ENCODE measurements around the gene MRRF.

MRRF gene

DNA sequence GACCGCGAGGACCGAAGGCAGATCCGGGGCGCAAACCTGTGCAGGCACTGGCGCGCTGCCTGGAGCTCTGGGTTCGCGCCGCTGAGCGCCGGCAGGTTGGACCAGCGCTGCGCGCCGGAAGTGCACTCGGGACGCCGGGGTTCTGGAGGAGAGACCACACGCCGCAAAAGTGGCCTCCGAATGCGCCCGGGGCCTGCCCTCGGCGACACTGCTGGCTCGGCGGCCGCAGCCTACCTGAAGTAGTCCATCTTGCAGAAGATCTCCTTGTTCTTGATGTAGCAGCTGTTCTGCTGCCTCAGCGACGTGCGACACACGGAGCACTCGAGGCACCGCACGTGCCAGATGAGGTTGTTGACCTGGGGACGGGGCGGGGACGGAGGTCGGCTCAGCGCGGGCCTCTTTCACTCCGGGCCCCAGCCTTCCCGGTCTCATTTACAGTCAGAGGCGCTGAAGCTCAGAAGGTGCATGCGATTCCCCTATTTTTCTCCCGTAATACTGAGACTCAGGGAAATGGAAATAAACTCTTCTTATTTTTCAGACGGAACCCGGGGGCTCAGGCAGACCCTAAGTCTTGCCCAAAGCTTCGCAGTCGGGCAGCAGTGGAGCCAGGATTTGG lies 38.4 kb upstream of the MRRF start:
- TF ChIP-seq, protein P1, sequence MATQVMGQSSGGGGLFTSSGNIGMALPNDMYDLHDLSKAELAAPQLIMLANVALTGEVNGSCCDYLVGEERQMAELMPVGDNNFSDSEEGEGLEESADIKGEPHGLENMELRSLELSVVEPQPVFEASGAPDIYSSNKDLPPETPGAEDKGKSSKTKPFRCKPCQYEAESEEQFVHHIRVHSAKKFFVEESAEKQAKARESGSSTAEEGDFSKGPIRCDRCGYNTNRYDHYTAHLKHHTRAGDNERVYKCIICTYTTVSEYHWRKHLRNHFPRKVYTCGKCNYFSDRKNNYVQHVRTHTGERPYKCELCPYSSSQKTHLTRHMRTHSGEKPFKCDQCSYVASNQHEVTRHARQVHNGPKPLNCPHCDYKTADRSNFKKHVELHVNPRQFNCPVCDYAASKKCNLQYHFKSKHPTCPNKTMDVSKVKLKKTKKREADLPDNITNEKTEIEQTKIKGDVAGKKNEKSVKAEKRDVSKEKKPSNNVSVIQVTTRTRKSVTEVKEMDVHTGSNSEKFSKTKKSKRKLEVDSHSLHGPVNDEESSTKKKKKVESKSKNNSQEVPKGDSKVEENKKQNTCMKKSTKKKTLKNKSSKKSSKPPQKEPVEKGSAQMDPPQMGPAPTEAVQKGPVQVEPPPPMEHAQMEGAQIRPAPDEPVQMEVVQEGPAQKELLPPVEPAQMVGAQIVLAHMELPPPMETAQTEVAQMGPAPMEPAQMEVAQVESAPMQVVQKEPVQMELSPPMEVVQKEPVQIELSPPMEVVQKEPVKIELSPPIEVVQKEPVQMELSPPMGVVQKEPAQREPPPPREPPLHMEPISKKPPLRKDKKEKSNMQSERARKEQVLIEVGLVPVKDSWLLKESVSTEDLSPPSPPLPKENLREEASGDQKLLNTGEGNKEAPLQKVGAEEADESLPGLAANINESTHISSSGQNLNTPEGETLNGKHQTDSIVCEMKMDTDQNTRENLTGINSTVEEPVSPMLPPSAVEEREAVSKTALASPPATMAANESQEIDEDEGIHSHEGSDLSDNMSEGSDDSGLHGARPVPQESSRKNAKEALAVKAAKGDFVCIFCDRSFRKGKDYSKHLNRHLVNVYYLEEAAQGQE (IDR thresholded peaks at IDR 0.05; ENCODE audit: insufficient replicate concordance, low read depth), result no peak
- no peak for TF ChIP-seq POLR2AphosphoS5 (IDR thresholded peaks at IDR 0.05; ENCODE audit: low read depth)
- no peak for TF ChIP-seq SPI1 (IDR thresholded peaks at IDR 0.05; ENCODE audit: borderline replicate concordance, low read depth)
- TF ChIP-seq, protein P2, sequence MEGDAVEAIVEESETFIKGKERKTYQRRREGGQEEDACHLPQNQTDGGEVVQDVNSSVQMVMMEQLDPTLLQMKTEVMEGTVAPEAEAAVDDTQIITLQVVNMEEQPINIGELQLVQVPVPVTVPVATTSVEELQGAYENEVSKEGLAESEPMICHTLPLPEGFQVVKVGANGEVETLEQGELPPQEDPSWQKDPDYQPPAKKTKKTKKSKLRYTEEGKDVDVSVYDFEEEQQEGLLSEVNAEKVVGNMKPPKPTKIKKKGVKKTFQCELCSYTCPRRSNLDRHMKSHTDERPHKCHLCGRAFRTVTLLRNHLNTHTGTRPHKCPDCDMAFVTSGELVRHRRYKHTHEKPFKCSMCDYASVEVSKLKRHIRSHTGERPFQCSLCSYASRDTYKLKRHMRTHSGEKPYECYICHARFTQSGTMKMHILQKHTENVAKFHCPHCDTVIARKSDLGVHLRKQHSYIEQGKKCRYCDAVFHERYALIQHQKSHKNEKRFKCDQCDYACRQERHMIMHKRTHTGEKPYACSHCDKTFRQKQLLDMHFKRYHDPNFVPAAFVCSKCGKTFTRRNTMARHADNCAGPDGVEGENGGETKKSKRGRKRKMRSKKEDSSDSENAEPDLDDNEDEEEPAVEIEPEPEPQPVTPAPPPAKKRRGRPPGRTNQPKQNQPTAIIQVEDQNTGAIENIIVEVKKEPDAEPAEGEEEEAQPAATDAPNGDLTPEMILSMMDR (IDR thresholded peaks at IDR 0.05; ENCODE audit: insufficient read depth, low read length), result no peak
- TF ChIP-seq GABPA (IDR thresholded peaks at IDR 0.05; ENCODE audit: low read depth), result no peak
- no peak overlapping the region for H3K4me3 ChIP-seq (replicated peaks; ENCODE audit: insufficient read depth, low read length)
- DNase-seq (ENCODE audit: low read depth in 1 of 2, low spot score in 1 of 2), result no peak
- peaks cover 76% of the 10 kb centered on the region for H3K27me3 ChIP-seq (ENCODE audit: insufficient read depth, poor library complexity, severe bottlenecking)
- H3K27ac ChIP-seq (replicated peaks), result no peak overlapping the region

DNA sequence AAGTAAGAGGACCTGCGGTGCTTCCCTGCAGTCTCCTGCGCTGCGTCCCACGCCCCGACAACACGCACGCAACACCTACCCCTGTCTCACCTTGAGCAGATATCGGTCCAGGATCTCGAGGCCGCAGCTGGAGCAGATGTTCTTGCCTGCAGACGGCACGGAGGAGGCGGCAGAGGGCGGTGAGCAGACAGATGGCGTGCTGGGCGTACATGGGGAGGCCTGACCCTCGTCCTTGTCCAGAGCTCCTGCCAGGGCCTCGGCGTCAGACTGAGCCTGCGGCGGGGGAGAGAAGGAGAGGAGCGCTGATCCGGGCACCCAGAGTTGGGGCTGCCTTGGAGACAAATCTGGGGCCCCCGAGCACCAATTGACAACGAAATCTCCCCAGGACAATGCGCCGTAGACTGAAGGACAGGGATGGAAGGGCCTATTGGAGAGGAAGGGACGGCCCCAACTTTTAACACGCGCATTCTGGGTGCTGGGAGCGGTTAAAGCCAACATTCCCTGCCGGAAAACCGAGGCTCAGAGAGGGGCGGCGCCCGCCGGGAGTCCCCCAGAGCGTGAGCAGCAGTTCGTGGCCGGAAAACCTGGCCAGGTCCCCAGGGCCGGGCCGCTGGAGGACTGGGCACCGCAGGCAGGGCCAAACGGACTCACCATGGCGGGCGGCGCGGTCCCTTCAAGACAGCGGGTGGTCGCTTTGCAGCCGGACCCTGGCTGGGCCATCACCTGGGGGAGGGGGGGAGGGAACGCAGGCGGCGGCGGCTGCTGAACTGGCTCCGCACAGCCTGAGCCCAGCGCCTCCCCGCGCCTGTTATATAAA lies 37.7 kb upstream of the MRRF start:
- H3K4me3 ChIP-seq (replicated peaks; ENCODE audit: insufficient read depth, low read length), result no peak overlapping the region
- TF ChIP-seq GABPA (IDR thresholded peaks at IDR 0.05; ENCODE audit: low read depth) (no peak), SPI1 (IDR thresholded peaks at IDR 0.05; ENCODE audit: borderline replicate concordance, low read depth) (no peak), POLR2AphosphoS5 (IDR thresholded peaks at IDR 0.05; ENCODE audit: low read depth) (no peak)
- TF ChIP-seq, protein P1 (IDR thresholded peaks at IDR 0.05; ENCODE audit: insufficient replicate concordance, low read depth), result no peak
- TF ChIP-seq, protein P2 (IDR thresholded peaks at IDR 0.05; ENCODE audit: insufficient read depth, low read length), result no peak
- no peak for DNase-seq (ENCODE audit: low read depth in 1 of 2, low spot score in 1 of 2)
- no peak overlapping the region for H3K27ac ChIP-seq (replicated peaks)
- peaks cover 72% of the 10 kb centered on the region for H3K27me3 ChIP-seq (ENCODE audit: insufficient read depth, poor library complexity, severe bottlenecking)

DNA sequence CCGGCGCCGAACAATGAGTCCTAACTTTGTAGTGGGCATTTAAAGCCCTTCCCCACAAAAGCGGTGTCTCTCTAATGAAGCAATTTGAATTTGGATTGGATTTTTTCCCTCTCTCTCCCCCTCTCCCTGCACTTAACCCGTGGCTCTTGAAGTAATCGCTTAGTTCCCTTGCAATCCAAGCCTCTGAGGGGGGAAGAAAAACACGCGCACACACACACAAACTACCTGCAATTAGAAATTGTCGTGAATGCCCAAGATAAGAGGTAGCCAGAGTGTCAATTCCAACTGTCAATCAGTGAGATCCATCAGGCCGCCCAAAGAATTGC lies 37.1 kb upstream of the MRRF start:
- H3K27me3 ChIP-seq (ENCODE audit: insufficient read depth, poor library complexity, severe bottlenecking), result peaks cover 73% of the 10 kb centered on the region
- no peak overlapping the region for H3K4me3 ChIP-seq (replicated peaks; ENCODE audit: insufficient read depth, low read length)
- no peak overlapping the region for H3K27ac ChIP-seq (replicated peaks)
- DNase-seq (ENCODE audit: low read depth in 1 of 2, low spot score in 1 of 2), result no peak
- TF ChIP-seq SPI1 (IDR thresholded peaks at IDR 0.05; ENCODE audit: borderline replicate concordance, low read depth) (no peak), GABPA (IDR thresholded peaks at IDR 0.05; ENCODE audit: low read depth) (no peak), POLR2AphosphoS5 (IDR thresholded peaks at IDR 0.05; ENCODE audit: low read depth) (no peak)
- TF ChIP-seq, protein P2 (IDR thresholded peaks at IDR 0.05; ENCODE audit: insufficient read depth, low read length), result no peak
- TF ChIP-seq, protein P1 (IDR thresholded peaks at IDR 0.05; ENCODE audit: insufficient replicate concordance, low read depth), result no peak
